HS-5 (cell line): ENCODE results near the gene IPO7.

Source experiments
- DNase-seq: peaks from one replicate; pipeline ENCODE4 v3.0.0-alpha.2; 2012; ENCODE audit warnings: low read depth

The IPO7 gene

DNA sequence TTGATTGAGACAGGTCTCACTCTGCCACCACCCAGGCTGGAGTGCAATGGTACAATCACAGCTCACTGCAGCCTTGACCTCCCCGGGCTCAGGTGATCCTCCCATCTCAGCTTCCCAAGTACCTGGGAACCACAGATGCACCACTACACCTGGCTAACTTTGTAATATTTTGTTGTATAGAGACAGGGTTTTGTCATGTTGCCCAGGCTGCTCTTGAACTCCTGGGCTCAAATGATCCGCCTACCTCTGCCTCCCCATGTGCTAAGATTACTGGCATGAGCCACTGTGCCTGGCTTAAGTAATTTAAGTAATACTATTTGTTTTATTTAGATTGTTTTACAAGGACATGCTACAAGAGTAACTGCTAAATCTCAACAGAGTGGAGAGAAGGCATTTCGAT is 109.9 kb downstream of the IPO7 start:
- DNase-seq, result no peak

GRCh38 chr11:9495803-9496514 is 111.5 kb downstream of the IPO7 start:
- no peak for DNase-seq
